CD4-positive, alpha-beta T cell treated with Interleukin-4 for 4 hours (primary cell): Measurements from ENCODE around the gene DNAH10.
A peak's percentile ranks its signal among the peaks of the same experiment; 100 is the strongest.

Experiments used
- DNase-seq: peaks from one replicate; pipeline ENCODE4 v3.0.0-alpha.2; 2020

DNAH10 gene, protein sequence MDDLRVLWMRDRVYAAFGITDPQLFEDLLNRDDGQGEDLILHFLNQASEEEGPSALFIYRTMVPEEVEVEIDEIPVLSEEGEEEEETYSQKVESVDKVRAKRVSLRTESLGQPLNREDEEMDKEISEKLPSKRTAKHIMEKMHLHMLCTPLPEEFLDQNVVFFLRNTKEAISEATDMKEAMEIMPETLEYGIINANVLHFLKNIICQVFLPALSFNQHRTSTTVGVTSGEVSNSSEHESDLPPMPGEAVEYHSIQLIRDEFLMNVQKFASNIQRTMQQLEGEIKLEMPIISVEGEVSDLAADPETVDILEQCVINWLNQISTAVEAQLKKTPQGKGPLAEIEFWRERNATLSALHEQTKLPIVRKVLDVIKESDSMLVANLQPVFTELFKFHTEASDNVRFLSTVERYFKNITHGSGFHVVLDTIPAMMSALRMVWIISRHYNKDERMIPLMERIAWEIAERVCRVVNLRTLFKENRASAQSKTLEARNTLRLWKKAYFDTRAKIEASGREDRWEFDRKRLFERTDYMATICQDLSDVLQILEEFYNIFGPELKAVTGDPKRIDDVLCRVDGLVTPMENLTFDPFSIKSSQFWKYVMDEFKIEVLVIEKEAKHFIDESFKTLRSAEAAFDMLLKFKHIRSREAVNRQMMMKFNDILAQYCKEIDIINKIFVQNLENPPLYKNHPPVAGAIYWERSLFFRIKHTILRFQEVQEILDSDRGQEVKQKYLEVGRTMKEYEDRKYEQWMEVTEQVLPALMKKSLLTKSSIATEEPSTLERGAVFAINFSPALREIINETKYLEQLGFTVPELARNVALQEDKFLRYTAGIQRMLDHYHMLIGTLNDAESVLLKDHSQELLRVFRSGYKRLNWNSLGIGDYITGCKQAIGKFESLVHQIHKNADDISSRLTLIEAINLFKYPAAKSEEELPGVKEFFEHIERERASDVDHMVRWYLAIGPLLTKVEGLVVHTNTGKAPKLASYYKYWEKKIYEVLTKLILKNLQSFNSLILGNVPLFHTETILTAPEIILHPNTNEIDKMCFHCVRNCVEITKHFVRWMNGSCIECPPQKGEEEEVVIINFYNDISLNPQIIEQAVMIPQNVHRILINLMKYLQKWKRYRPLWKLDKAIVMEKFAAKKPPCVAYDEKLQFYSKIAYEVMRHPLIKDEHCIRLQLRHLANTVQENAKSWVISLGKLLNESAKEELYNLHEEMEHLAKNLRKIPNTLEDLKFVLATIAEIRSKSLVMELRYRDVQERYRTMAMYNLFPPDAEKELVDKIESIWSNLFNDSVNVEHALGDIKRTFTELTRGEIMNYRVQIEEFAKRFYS (N-terminal part only)

DNA sequence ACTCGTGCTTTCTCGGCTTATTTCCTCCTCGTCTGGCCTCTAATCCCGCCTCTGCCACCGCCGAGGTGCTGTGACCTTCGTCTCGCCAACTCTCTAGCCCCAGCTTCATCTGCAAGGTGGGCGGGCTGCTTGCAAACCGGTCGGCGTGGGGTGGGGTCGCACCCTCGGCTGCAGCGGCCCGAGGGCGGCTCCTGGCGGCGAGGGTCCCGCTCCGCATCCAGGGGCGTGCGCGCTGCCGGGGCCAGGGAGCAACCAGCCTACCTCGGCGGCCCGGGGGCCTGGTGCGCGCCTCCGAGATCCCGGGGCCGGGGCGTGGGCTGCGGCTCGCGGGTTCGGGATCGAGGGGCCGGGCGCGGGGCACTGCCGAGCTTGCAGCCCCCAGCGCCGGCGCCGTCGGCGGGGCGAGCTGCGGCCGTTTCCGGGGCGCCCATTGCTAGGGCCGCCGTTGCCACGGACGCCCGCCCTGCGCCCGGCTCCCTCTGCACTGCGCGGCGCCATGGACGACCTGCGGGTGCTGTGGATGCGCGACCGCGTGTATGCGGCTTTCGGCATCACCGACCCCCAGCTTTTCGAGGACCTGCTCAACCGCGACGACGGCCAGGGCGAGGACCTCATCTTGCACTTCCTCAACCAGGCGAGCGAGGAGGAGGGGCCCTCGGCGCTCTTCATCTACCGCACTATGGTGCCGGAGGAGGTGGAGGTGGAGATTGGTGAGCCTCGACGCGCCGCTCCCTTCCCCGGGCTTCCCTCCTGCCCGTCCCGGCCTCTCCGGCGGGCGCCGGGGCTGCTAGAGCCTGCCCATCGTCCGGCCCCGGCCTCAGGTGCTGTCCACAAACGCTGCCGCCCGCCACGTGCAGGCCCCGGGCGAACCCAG is at the start of gene DNAH10:
Gene DNAH10 (plus strand): TSS at position 461 of the 874 bp plus-strand sequence. CDS start 36 bp downstream, at position 497.
- peak; percentile 12 for DNase-seq

DNA sequence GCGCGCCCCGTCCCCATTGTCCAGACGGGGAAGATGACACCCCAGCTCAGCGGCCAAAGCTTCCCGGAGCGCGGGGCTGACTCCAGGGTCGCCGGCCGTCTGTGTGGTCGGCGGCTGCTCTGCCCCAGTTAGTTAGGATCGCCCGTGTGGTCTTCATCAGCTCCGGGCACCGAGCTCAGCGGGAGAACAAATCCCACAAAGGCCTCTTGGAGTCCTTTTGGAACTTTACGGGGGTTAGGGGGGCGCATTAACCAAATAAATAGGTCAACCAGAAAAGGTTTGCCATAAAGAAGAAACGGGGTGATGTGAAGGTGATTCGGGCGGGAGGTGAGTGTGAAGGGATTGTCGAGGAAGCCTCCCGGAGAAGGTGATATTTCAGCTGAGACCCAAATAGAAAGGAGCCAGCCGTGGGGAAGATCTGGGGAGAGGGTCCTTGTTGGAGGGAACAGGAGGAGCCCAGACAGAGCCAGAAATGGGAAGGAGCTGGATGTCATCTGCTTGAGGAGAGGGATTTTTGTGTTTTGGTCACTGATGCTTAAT is 49.3 kb upstream of the DNAH10 start:
- DNase-seq: no peak

DNA sequence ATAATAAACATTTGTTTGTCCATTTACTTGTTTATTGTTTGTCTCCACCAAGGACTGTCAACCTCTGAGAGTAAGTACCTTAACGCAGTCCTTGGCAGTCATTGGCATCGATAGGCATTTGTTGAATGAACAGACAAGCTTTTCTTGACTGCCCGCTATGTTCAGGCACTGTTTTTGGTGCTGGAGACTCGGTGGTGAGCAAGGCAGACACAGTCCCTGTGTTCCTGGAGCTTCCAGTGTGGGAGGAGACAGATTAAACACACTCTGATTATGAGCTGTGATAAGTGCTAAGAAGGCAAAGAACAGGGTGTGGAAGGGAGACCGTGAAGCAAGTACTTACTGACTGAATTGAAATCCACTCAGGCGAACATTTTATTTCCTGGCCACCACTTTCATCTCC is 48.7 kb upstream of the DNAH10 start:
- DNase-seq: no peak

DNA sequence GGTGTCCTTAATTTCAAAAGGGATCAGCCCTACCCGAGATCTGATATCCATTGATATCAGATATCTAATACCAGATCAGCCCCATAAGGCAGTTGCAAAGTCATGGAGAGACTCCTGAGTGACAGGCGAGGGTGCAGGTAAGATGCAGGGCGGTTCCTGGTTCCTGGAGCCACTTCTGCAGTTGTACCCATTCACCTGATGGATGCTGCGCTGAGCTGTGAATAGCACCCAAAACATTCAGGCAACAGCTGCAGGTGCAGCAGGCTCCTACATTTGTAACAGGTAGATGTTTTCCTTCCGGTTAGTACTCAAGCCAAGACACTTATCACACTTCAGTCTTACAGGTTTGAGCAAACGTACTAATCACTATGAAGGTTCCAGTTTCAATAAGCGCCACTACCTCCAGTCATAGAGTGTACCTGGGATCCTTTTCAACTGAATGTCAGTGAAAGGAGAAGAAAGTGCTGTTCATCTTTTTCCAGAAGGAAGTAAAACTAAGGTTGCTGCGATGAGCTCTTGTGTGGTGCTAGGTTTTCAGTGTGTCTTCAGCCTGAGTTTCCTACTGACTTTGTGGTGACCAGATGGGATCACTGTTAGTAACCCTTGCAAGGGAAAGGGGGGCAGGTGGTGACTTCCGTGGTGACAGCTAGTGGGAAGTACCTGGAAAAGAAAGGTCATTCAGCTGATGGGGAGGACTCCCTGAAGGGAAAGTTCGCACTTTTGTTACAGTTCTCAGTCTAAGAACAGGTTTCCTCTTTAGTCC is 48.1 kb upstream of the DNAH10 start:
- peak; percentile 13 for DNase-seq

GRCh38 chr12:123715195-123715594 is 46.9 kb upstream of the DNAH10 start:
- DNase-seq: peak; percentile 40

GRCh38 chr12:123717350-123717749 is 44.8 kb upstream of the DNAH10 start:
- no peak for DNase-seq

DNA sequence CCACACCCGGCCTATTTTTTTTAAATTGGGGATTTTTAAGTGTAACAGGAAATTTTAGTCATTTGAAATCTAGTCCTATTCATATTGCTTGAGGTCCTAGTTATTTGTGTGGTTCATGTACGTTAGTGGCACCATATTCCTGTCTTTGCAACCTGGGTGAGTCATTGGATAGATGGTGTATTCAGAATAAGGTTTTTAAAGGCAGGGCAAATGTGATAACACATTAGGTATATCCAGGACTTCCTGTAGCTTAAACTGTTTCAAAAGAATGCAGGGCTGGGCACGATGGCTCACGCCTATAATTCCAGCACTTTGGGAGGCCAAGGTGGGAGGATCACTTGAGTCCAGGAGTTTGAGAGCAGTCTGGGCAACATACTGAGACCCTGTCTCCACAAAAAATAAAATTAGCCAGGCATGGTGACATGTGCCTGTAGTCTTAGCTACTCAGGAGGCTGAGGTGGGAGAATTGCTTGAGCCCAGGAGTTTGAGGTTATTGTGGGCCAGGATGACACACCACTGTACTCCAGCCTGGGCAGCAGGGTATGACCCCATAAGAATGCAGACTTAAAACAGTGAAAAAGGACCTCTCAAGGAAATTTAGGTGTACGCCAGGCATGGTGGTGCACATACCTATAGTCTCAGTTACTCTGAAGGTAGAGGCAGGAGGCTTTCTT is 41.8 kb upstream of the DNAH10 start:
- no peak for DNase-seq

DNA sequence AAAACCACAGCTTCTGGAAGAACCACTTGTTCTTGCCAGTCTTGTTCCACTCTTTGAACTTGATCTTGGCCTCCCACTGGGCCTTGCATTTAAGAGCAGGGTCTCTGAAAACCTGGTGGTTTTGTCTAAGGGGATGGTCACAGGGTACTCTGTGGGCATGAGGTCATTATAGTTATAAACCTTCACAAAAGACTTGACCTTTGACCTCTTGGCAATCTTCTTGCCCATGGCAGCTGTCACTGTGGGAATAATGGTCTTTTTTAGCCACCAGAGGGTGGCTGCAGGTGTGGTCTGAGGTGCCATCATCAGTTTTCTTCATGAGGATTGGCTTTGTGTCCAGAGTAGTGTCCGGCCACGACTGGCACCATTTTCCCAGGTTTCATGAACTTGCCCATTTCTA is 40.9 kb upstream of the DNAH10 start:
- no peak for DNase-seq

DNA sequence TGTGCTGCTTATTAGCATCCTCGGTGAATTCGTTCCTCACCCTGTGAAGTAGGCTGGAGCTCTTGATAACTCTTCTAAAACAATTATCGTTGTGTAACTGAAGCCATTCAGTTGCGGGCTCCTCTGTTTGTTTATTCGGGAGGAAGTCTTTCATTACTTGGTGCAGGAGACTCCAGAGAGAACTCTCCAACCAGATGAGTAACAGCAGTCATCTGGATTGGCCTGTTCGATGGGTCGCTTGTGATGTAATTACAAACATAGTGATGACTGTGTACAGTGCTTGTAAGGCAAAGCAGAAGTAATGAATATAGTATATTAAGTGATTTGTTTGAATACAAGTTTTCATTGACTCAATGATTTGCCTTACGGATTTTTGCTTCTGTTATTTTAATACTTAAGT is 39.1 kb upstream of the DNAH10 start:
- DNase-seq: no peak

- no peak for DNase-seq
Observed at GRCh38 chr12:123723765-123724164, 38.3 kb upstream of the DNAH10 start.

GRCh38 chr12:123726244-123726643 is 35.9 kb upstream of the DNAH10 start:
- DNase-seq: no peak

- DNase-seq: no peak
Observed at GRCh38 chr12:123726962-123727361, 35.1 kb upstream of the DNAH10 start.

- no peak for DNase-seq
Observed at GRCh38 chr12:123727878-123728277, 34.2 kb upstream of the DNAH10 start.

DNA sequence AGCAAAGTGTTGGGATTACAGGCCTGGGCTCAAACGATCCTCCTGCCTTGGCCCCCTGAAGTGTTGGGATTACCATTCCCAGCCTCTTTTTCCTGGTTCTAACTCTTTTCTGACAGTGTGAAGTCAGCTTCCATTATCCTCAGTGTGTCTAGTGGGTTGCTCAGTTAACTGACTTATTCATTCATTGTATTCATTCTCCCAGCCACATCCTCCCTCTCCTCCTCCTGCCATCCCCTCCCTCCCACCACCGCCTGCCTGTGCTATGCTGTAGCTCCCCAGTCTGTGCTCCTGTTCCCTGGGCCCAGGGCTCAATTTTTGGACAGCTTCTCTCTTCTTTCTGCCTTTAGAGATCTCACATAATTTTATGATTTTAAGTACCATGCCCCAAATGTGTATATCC is 30.5 kb upstream of the DNAH10 start:
- no peak for DNase-seq

GRCh38 chr12:123732251-123732650 is 29.9 kb upstream of the DNAH10 start:
- DNase-seq: no peak

- DNase-seq: no peak
Observed at GRCh38 chr12:123733229-123733628, 28.9 kb upstream of the DNAH10 start.

DNA sequence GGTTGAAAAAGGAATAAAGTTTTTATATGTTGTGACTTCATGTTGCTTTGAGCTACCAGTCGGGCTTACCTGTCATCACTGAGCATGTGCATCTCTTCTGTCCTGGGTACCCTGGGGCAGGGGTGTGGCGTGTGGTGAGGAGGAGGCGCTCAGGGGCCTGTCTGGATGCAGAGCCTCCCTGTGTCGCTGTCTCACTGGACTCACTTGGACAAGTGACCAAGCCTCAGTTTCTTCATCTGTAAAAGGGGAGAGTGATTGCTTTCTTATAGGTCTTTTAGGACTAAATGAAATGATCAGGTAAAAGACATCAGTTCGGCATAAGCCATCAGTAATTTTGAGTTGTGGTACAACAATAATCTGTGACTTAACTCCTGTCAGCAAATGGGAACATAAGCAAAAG is 27.8 kb upstream of the DNAH10 start:
- DNase-seq: no peak

- peak; percentile 32 for DNase-seq
Observed at GRCh38 chr12:123741937-123742572, 20.0 kb upstream of the DNAH10 start.

DNA sequence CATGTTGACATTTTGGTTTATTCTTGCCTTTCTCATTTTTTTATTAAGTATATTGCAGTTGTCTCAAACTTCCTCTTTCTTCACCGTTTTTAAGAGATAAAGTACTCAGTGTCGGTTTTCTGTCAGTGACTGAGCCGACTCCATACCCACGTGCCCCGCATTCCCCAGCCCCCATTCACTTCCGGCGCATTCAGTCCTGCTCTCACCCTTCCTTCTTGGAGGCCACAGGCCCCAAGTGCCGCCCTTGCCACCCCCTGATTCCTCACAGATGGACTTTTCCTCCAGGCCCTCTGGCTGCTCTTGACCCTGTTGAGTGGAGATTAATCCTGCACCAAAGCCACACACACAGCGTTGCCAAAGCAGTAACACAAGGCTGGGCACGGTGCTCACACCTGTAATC is 19.1 kb upstream of the DNAH10 start:
- no peak for DNase-seq

- DNase-seq: no peak
Observed at GRCh38 chr12:123744836-123745235, 17.3 kb upstream of the DNAH10 start.
